22Rv1 (cell line): ENCODE data around the gene STUM.

ENCODE experiments used
- H3K27ac ChIP-seq: fragments of 450-650 bp; 2 replicates; pipeline ENCODE4 v1.5.1; 2017
- CTCF ChIP-seq: fragments of 450-650 bp; IDR thresholded peaks from 2 replicates; pipeline ENCODE4 v1.5.1; 2017; ENCODE audit warnings: mild to moderate bottlenecking
- ZFX ChIP-seq: fragments of 450-650 bp; IDR thresholded peaks from 2 replicates; pipeline ENCODE4 v1.6.1; 2017; ENCODE audit warnings: antibody characterized with exemption, borderline replicate concordance

The STUM gene

GRCh38 chr1:226654046-226654667, 105.6 kb downstream of the STUM start:
- no peak for TF ChIP-seq ZFX

GRCh38 chr1:226654668-226655055, 106.1 kb downstream of the STUM start:
- TF ChIP-seq CTCF (no peak), ZFX (no peak)
- H3K27ac ChIP-seq, result no peak overlapping the region

More at GRCh38 chr1:226654046-226654667, 105.6 kb downstream of the STUM start:
- no peak overlapping the region for H3K27ac ChIP-seq

DNA sequence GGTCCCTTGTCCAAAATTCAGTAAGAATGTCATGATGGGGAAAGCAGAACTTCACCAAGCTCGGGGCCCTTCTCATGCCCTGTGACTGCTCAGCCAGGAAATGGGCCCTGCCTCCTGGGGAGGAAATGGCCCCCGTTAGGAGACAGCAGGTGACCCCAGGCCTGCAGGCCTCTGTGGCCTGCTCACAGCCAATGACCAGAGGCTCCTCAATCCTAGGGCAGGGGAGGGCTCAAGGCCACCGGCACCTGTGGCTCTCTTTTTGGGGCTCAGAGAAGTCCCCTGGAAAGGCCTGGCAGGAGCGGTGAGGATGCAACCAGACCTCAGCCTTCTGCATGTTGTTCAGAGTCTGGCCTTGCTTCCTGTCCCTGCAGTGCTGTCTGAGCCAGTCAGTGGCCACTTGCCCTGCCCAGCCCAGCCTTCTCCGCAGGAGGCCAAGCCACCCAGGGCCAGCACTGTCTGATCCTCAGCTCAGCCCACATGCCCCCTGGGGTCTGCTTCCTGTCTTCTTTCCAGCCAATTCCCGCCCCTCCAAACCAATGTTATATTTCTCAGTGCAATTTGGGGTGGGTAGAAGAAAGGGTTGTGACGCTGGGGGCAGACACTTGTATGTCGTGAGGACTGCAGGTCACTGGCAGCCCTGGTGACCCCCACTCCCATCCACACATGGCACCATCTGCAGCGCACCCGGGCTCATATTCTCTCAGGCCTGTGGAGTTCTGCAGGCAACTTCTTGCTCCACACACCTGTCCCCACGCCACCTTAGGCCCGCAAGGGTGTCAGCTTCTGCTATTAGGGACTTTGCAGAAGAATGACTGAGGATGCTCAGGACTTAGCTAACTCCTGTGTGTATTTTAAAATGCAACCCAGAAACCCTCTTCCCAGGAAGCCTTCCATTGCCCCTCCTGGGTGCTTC, 106.9 kb downstream of the STUM start:
- no peak overlapping the region for H3K27ac ChIP-seq
- TF ChIP-seq CTCF (no peak), ZFX (no peak)

- no peak overlapping the region for H3K27ac ChIP-seq
- TF ChIP-seq ZFX (no peak), CTCF (no peak)
These were observed 107.6 kb downstream of the STUM start for GRCh38 chr1:226656201-226656600.

DNA sequence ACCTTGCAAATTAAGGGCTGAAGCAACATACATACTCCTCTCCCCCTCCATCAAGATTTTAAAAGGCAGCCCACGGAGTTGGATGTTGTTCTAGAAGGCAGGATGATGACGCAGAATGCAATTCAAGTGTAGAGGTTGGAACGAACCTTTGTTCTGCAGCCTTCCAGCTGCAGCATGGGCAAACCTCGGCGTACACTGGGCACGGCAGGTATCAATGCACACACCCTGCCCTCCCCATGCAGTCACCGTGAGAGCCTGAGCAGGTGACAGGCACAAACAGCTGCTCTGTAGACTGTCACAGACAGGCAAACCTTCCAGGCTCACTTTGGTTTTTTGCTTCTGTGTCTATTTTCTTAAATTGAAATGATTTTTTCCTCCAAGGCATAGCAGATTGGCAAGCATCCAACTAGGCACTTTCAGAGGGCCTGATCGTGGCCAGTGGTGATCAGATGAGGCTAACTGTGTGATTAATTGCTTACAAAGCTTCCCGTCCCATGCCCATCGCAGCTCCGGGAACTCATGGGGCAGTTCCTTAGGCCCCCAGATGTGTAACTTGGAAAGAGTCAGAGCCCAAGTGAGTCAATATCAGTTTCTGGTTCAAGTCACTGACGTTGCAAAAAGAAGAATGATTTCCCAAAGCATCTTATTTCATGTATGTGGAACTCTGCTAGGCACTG, 108.2 kb downstream of the STUM start:
- TF ChIP-seq CTCF (no peak), ZFX (no peak)
- H3K27ac ChIP-seq, result no peak overlapping the region

- H3K27ac ChIP-seq, result no peak overlapping the region
- TF ChIP-seq CTCF (no peak), ZFX (no peak)
These were observed 109.5 kb downstream of the STUM start for GRCh38 chr1:226657895-226658545.

DNA sequence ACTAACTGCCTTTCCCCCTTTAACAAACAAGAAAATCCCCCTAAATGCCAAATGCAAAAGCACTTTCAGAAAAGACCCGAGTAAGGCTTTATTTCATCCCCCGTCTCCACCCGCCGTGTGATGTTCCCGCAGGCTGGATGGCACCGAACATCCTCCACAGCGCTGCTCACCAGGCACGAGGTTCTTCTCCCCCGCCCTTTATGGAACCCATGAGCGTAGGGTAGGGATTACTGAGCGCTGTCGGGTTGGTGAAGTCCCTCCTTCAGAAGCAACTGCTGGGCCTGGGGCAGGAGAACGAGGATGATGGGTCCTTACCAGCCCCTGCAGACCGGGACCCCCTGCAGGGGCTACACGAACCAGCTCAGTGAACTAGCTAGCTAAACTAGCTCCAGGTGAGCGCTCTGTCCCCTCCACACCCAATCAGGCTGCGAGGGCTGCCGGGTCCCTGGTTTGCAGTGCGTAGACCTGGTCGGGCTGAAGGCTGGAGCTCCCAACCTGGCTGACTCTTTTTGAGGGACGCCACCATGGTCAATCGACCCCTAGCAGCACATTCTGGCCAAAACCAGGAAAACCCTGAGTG, 110.1 kb downstream of the STUM start:
- H3K27ac ChIP-seq, result no peak overlapping the region
- TF ChIP-seq ZFX (no peak), CTCF (no peak)
